ENCODE measurements around the gene LRRC4C. TPM values are rescaled to one million over a fixed set of nuclear protein-coding genes. Genes with fewer than 3 reads are reported as not detected.

LRRC4C gene
- total RNA-seq, 2 donors from 2014 or later = 1.3 TPM; not detected in 1

- no peaks in the 10 kb centered on the region for H3K36me3 ChIP-seq (replicated peaks in 1 of 2; ENCODE audit: insufficient read depth in 1 of 2, low read depth in 2 of 2)
- TF ChIP-seq CTCF (IDR thresholded peaks at IDR 0.05) (no peak), POLR2A (IDR thresholded peaks at IDR 0.05) (no peak)
- H3K4me1 ChIP-seq = no peaks in the 10 kb centered on the region
- no peaks in the 10 kb centered on the region for H3K9me3 ChIP-seq
- H3K27ac ChIP-seq = no peak overlapping the region
- no peak for ATAC-seq
- WGBS, 2 donors = 67 to 68% methylated on average over 3 of the region's 3 CpGs
- H3K27me3 ChIP-seq = no peaks in the 10 kb centered on the region
- intact Hi-C loops (cut with DNase I) = no loop called here
- H3K4me3 ChIP-seq = no peak overlapping the region
- no peak for DNase-seq
Measured at GRCh38 chr11:40827116-40827515, 632.3 kb downstream of the LRRC4C start.

DNA sequence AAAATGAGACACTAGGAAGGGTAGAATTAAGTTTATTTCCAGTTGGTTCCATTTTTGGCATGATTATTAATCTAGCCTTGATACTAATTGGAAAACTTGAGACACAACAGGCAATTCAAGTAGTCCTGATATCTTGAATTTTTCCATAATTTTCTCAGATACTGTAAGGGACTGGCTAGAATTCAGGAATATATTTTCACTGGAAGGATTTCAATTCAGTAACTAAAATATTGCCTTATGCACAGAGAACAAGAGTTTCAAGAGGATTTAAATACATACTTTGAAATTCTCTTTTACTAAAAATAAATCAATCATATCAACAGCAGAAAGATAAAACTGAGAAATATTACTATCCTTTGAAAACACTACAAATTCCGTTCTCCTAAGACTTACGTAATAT lies 632.9 kb downstream of the LRRC4C start:
- 70 to 77% methylated on average over 2 of the region's 2 CpGs for WGBS, 2 donors
- no peaks in the 10 kb centered on the region for H3K36me3 ChIP-seq (replicated peaks in 1 of 2; ENCODE audit: insufficient read depth in 1 of 2, low read depth in 2 of 2)
- no peaks in the 10 kb centered on the region for H3K4me1 ChIP-seq
- H3K27me3 ChIP-seq = no peaks in the 10 kb centered on the region
- intact Hi-C loops (cut with DNase I) = no loop called here
- TF ChIP-seq CTCF (IDR thresholded peaks at IDR 0.05) (no peak), POLR2A (IDR thresholded peaks at IDR 0.05) (no peak)
- H3K4me3 ChIP-seq = no peak overlapping the region
- DNase-seq (no peak), ATAC-seq (no peak)
- no peak overlapping the region for H3K27ac ChIP-seq
- H3K9me3 ChIP-seq = no peaks in the 10 kb centered on the region

- Histone ChIP-seq H3K4me1 (no peaks in the 10 kb centered on the region), H3K27me3 (no peaks in the 10 kb centered on the region), H3K36me3 (replicated peaks in 1 of 2; ENCODE audit: insufficient read depth in 1 of 2, low read depth in 2 of 2) (no peaks in the 10 kb centered on the region), H3K27ac (no peak overlapping the region), H3K9me3 (no peaks in the 10 kb centered on the region), H3K4me3 (no peak overlapping the region)
- TF ChIP-seq CTCF (IDR thresholded peaks at IDR 0.05) = no peak
- TF ChIP-seq POLR2A (IDR thresholded peaks at IDR 0.05) = no peak
- WGBS, 2 donors = 61 to 62% methylated on average over 7 of the region's 7 CpGs
- intact Hi-C loops (cut with DNase I) = no loop called here
- DNase-seq (no peak), ATAC-seq (no peak)
Measured at GRCh38 chr11:40825201-40825834, 634.1 kb downstream of the LRRC4C start.

DNA sequence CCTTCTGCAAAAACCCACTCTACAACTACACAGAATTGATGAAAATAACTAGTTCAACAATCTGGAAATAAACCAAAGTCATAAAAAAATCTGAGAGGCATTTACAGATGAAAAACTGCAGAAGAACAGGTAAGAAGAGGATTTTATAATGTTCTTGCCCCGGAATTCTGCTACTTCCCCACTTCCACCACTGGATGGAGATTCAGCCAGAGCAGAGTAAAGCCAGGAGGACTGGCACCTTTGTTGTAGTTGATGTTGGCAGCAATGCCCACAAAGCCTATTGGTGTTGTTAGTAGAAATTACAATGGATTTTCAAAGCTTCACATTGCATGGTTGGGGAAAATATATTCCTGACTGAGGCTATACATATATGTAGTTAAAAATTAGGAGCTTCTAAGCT lies 640.2 kb downstream of the LRRC4C start:
- DNase-seq (no peak), ATAC-seq (no peak)
- 32 to 46% methylated on average over 1 of the region's 1 CpG for WGBS, 2 donors
- Histone ChIP-seq H3K4me3 (no peak overlapping the region), H3K27ac (no peak overlapping the region), H3K4me1 (no peaks in the 10 kb centered on the region), H3K27me3 (no peaks in the 10 kb centered on the region), H3K36me3 (replicated peaks in 1 of 2; ENCODE audit: insufficient read depth in 1 of 2, low read depth in 2 of 2) (no peaks in the 10 kb centered on the region), H3K9me3 (peaks cover 0 to 2% (median 0%) of the 10 kb centered on the region in 3 donors)
- TF ChIP-seq CTCF (IDR thresholded peaks at IDR 0.05) (no peak), POLR2A (IDR thresholded peaks at IDR 0.05) (no peak)
- intact Hi-C loops (cut with DNase I) = no loop called here

- no peak overlapping the region for H3K27ac ChIP-seq
- intact Hi-C loops (cut with DNase I) = no loop called here
- peaks cover 0 to 2% (median 0%) of the 10 kb centered on the region in 3 donors for H3K9me3 ChIP-seq
- 42 to 45% methylated on average over 2 of the region's 2 CpGs for WGBS, 2 donors
- DNase-seq (no peak), ATAC-seq (no peak)
- H3K36me3 ChIP-seq (replicated peaks in 1 of 2; ENCODE audit: insufficient read depth in 1 of 2, low read depth in 2 of 2) = no peaks in the 10 kb centered on the region
- no peaks in the 10 kb centered on the region for H3K27me3 ChIP-seq
- H3K4me3 ChIP-seq = no peak overlapping the region
- H3K4me1 ChIP-seq = no peaks in the 10 kb centered on the region
- no peak for TF ChIP-seq POLR2A (IDR thresholded peaks at IDR 0.05)
- no peak for TF ChIP-seq CTCF (IDR thresholded peaks at IDR 0.05)
Measured at GRCh38 chr11:40816976-40817375, 642.5 kb downstream of the LRRC4C start.
